HL-60 (cell line): ENCODE measurements around the gene EML6.
"Not testable (repeated sequence)": the region's sequence is repeated elsewhere in the genome, so short reads cannot be mapped to it uniquely, and the experiment has no call there.

Experiments used
- GABPA ChIP-seq: IDR thresholded peaks from 2 replicates; pipeline ENCODE4 v1.6.1; 2012; ENCODE audit warnings: low read depth
- POLR2AphosphoS5 ChIP-seq: IDR thresholded peaks from 2 replicates; pipeline ENCODE4 v1.6.1; 2012; ENCODE audit warnings: low read depth
- TF ChIP-seq, protein P1 (sequence below): IDR thresholded peaks from one replicate; pipeline ENCODE4 v1.5.1; 2011; ENCODE audit warnings: low read length, control low read depth, inconsistent platforms; ENCODE audit not compliant: insufficient read depth
- TF ChIP-seq, protein P2 (sequence below): IDR thresholded peaks from 2 replicates; pipeline ENCODE4 v1.6.1; 2012; ENCODE audit warnings: low read depth; ENCODE audit not compliant: insufficient replicate concordance

DNA sequence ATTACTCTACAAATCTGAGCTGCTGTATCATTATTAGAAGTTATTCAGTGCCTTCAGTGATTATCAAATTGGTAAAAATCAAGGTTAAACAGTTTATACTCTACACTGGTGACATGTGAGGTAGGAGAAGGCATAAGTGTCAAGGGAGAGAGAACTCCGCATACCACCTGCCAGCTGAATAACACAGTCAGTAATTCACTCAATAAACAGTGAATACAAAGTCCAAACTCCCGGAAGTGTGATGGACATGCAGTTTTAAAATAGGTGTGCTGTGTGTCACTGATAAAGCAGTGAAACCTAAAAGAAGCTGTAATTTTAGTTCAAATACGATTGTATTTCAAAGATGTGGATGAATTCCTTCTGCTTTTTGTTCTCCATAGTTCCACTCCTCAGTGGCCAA is 149.8 kb downstream of the EML6 start:
- TF ChIP-seq, protein P1, sequence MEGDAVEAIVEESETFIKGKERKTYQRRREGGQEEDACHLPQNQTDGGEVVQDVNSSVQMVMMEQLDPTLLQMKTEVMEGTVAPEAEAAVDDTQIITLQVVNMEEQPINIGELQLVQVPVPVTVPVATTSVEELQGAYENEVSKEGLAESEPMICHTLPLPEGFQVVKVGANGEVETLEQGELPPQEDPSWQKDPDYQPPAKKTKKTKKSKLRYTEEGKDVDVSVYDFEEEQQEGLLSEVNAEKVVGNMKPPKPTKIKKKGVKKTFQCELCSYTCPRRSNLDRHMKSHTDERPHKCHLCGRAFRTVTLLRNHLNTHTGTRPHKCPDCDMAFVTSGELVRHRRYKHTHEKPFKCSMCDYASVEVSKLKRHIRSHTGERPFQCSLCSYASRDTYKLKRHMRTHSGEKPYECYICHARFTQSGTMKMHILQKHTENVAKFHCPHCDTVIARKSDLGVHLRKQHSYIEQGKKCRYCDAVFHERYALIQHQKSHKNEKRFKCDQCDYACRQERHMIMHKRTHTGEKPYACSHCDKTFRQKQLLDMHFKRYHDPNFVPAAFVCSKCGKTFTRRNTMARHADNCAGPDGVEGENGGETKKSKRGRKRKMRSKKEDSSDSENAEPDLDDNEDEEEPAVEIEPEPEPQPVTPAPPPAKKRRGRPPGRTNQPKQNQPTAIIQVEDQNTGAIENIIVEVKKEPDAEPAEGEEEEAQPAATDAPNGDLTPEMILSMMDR: not testable (repeated sequence)
- TF ChIP-seq, protein P2, sequence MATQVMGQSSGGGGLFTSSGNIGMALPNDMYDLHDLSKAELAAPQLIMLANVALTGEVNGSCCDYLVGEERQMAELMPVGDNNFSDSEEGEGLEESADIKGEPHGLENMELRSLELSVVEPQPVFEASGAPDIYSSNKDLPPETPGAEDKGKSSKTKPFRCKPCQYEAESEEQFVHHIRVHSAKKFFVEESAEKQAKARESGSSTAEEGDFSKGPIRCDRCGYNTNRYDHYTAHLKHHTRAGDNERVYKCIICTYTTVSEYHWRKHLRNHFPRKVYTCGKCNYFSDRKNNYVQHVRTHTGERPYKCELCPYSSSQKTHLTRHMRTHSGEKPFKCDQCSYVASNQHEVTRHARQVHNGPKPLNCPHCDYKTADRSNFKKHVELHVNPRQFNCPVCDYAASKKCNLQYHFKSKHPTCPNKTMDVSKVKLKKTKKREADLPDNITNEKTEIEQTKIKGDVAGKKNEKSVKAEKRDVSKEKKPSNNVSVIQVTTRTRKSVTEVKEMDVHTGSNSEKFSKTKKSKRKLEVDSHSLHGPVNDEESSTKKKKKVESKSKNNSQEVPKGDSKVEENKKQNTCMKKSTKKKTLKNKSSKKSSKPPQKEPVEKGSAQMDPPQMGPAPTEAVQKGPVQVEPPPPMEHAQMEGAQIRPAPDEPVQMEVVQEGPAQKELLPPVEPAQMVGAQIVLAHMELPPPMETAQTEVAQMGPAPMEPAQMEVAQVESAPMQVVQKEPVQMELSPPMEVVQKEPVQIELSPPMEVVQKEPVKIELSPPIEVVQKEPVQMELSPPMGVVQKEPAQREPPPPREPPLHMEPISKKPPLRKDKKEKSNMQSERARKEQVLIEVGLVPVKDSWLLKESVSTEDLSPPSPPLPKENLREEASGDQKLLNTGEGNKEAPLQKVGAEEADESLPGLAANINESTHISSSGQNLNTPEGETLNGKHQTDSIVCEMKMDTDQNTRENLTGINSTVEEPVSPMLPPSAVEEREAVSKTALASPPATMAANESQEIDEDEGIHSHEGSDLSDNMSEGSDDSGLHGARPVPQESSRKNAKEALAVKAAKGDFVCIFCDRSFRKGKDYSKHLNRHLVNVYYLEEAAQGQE: not testable (repeated sequence)
- not testable (repeated sequence) for TF ChIP-seq GABPA, POLR2AphosphoS5
